Measurements from ENCODE around the gene COX7A2. TPM values are rescaled to one million over a fixed set of nuclear protein-coding genes. Genes with fewer than 3 reads are reported as not detected.
A peak's percentile ranks its signal among the peaks of the same experiment; 100 is the strongest.

The COX7A2 gene
- polyA plus RNA-seq, 1 donor (not counting 4 experiments of a cell fraction or from before 2014, with no cell fraction given), result 474 TPM

DNA sequence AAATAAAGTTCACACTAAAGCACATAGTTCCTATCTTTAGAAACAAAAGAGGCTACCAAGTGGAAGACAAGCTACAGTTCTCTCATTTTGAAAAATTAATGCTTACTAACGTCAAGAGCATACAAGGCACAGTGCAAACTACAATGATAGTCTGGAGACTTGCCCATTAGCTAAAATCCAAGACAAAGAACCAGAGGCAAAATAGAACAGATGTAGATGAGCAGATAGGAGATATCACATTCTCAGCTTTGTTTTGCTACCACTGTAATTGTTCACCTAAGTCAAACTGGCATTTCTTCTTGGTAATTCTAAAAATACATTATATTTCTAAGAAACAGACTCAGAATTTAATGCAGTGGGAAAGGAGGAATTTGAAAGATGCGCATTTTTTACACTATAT lies 35.8 kb upstream of the COX7A2 start:
- Histone ChIP-seq H3K9ac (ENCODE audit: control insufficient read depth, extremely low read depth, insufficient read depth, low read length) (no peak overlapping the region), H3K9me1 (ENCODE audit: control insufficient read depth, extremely low read depth, insufficient read depth, low read length) (no peaks in the 10 kb centered on the region), H4K20me1 (ENCODE audit: control insufficient read depth, extremely low read depth, insufficient read depth, low read length) (no peaks in the 10 kb centered on the region), H2AFZ (ENCODE audit: control insufficient read depth, low read length) (no peak overlapping the region), H3K36me3 (ENCODE audit: control insufficient read depth in 2 of 2, extremely low read depth in 1 of 2, insufficient read depth in 2 of 2, low read length in 2 of 2) (no peaks in the 10 kb centered on the region), H3K9me3 (ENCODE audit: control insufficient read depth, low read depth, low read length) (no peaks in the 10 kb centered on the region), H3K4me2 (ENCODE audit: control insufficient read depth, extremely low read depth, insufficient read depth, low read depth, low read length) (no peak overlapping the region), H3K4me1 (ENCODE audit: control insufficient read depth, extremely low read depth, insufficient read depth, low read length) (peaks cover 39% of the 10 kb centered on the region), H3K79me2 (ENCODE audit: control insufficient read depth, insufficient read depth, low read length) (peaks cover 88% of the 10 kb centered on the region), H3K4me3 (ENCODE audit: control insufficient read depth in 2 of 3, extremely low read depth in 1 of 3, insufficient read depth in 2 of 3, low read depth in 1 of 3, low read length in 3 of 3) (no peak overlapping the region), H3K27me3 (ENCODE audit: control insufficient read depth, extremely low read depth, insufficient read depth, low read length) (no peaks in the 10 kb centered on the region), H3K27ac (ENCODE audit: control insufficient read depth, insufficient read depth, low read length) (no peak overlapping the region)
- DNase-seq (ENCODE audit: low read depth, low spot score), result no peak
- dilution Hi-C loops (cut with MboI; ENCODE audit: extremely low pct_ligation_motif_present, low sequenced_read_pairs), result no loop called here
- TF ChIP-seq, protein P1, sequence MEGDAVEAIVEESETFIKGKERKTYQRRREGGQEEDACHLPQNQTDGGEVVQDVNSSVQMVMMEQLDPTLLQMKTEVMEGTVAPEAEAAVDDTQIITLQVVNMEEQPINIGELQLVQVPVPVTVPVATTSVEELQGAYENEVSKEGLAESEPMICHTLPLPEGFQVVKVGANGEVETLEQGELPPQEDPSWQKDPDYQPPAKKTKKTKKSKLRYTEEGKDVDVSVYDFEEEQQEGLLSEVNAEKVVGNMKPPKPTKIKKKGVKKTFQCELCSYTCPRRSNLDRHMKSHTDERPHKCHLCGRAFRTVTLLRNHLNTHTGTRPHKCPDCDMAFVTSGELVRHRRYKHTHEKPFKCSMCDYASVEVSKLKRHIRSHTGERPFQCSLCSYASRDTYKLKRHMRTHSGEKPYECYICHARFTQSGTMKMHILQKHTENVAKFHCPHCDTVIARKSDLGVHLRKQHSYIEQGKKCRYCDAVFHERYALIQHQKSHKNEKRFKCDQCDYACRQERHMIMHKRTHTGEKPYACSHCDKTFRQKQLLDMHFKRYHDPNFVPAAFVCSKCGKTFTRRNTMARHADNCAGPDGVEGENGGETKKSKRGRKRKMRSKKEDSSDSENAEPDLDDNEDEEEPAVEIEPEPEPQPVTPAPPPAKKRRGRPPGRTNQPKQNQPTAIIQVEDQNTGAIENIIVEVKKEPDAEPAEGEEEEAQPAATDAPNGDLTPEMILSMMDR (optimal IDR thresholded peaks at IDR 0.05 in 1 of 3, IDR thresholded peaks at IDR 0.05 in 1 of 3, conservative IDR thresholded peaks at IDR 0.05 in 1 of 3; ENCODE audit: extremely low read depth in 1 of 3, insufficient read depth in 2 of 3, low read length in 3 of 3), result no peak
- TF ChIP-seq EZH2 (IDR thresholded peaks at IDR 0.05; ENCODE audit: low read length), result no peak
- FAIRE-seq, result no peak

DNA sequence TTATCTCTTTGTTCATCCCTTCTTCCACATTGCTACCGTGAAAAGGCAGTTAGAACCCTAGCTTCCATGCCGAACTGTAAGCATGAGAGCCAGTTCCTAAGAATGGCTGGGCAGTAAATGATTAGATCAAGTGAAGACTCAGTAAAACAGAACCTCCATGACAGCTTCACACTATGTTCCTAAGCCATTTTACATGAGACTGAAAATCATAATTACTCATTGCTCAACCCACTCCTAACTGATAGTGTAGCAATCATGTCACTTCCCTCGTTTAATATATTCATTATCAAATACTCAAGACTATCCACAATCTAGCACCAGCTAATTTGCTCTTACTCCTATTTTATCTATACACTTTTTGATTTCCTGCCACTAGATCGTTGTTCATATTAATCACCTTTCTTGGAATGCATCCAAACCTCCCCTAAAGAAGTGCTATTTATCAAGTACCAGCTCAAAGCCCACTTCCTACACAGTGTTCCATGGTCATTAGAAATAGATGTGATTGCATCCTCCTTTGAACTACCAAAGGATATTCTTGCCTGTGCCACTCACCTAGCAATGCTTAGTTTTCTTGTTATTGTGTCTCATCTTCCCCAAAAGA lies 35.0 kb upstream of the COX7A2 start:
- no peak overlapping the region for H2AFZ ChIP-seq (ENCODE audit: control insufficient read depth, low read length)
- peaks cover 88% of the 10 kb centered on the region for H3K79me2 ChIP-seq (ENCODE audit: control insufficient read depth, insufficient read depth, low read length)
- no peak for FAIRE-seq
- H3K27me3 ChIP-seq (ENCODE audit: control insufficient read depth, extremely low read depth, insufficient read depth, low read length), result no peaks in the 10 kb centered on the region
- no peak for TF ChIP-seq EZH2 (IDR thresholded peaks at IDR 0.05; ENCODE audit: low read length)
- TF ChIP-seq, protein P1 (optimal IDR thresholded peaks at IDR 0.05 in 1 of 3, IDR thresholded peaks at IDR 0.05 in 1 of 3, conservative IDR thresholded peaks at IDR 0.05 in 1 of 3; ENCODE audit: extremely low read depth in 1 of 3, insufficient read depth in 2 of 3, low read length in 3 of 3), result no peak
- H3K4me3 ChIP-seq (ENCODE audit: control insufficient read depth in 2 of 3, extremely low read depth in 1 of 3, insufficient read depth in 2 of 3, low read depth in 1 of 3, low read length in 3 of 3), result no peak overlapping the region
- H3K9me1 ChIP-seq (ENCODE audit: control insufficient read depth, extremely low read depth, insufficient read depth, low read length), result no peaks in the 10 kb centered on the region
- peak overlapping the region; percentile 19 for H3K27ac ChIP-seq (ENCODE audit: control insufficient read depth, insufficient read depth, low read length)
- peaks cover 39% of the 10 kb centered on the region for H3K4me1 ChIP-seq (ENCODE audit: control insufficient read depth, extremely low read depth, insufficient read depth, low read length)
- dilution Hi-C loops (cut with MboI; ENCODE audit: extremely low pct_ligation_motif_present, low sequenced_read_pairs), result no loop called here
- peak overlapping the region; percentile 22 for H3K4me2 ChIP-seq (ENCODE audit: control insufficient read depth, extremely low read depth, insufficient read depth, low read depth, low read length)
- DNase-seq (ENCODE audit: low read depth, low spot score), result no peak
- H3K9me3 ChIP-seq (ENCODE audit: control insufficient read depth, low read depth, low read length), result no peaks in the 10 kb centered on the region
- no peak overlapping the region for H3K9ac ChIP-seq (ENCODE audit: control insufficient read depth, extremely low read depth, insufficient read depth, low read length)
- no peaks in the 10 kb centered on the region for H4K20me1 ChIP-seq (ENCODE audit: control insufficient read depth, extremely low read depth, insufficient read depth, low read length)
- H3K36me3 ChIP-seq (ENCODE audit: control insufficient read depth in 2 of 2, extremely low read depth in 1 of 2, insufficient read depth in 2 of 2, low read length in 2 of 2), result no peaks in the 10 kb centered on the region

Measured in keratinocyte (primary cell).